GM12878 (cell line): ENCODE results near the gene GGPS1. TPM values are rescaled to one million over a fixed set of nuclear protein-coding genes. Genes with fewer than 3 reads are reported as not detected.

Experiments
- ATAC-seq: fragments of 200-7000 bp; cut with Tn5 transposase; 3 replicates; pipeline ENCODE4 v1.9.1; 2020; ENCODE audit warnings: mild to moderate bottlenecking, moderate library complexity
- BruUV-seq: library from RNA; stranded (reverse); fragments of 400-500 nt; replicated peaks from 2 replicates; lab custom pipeline; 2021; lab: Mats Ljungman, UMichigan
- CTCF ChIA-PET: fragments of 300-600 bp; sonication (Branson Sonifier 250); formaldehyde crosslinking; extraction: SDS; loops from one replicate; lab custom pipeline; 2021; ENCODE audit warnings: inconsistent platforms; lab: Yijun Ruan, JAX
- POLR2A ChIA-PET: fragments of 350-600 bp; formaldehyde crosslinking; extraction: SDS; loops from one replicate; lab custom pipeline; 2021; ENCODE audit warnings: inconsistent platforms; lab: Charles Lee
- RAD21 ChIA-PET: fragments of 300-600 bp; sonication (Branson Sonifier 250); formaldehyde crosslinking; loops from one replicate; lab custom pipeline; 2023; ENCODE audit warnings: antibody characterized with exemption; ENCODE audit not compliant: unreplicated experiment; lab: Charles Lee
- SMC1A ChIA-PET: fragments of 300-600 bp; sonication (Branson Sonifier 250); formaldehyde crosslinking; loops from one replicate; lab custom pipeline; 2023; ENCODE audit not compliant: unreplicated experiment, uncharacterized antibody; lab: Charles Lee
- DNase-seq: peaks from one replicate; pipeline ENCODE4 v3.0.0-alpha.2; 2011; ENCODE audit warnings: low read depth, low spot score
- FAIRE-seq: peaks from 3 replicates; lab custom pipeline; 2011; peaks lifted over from hg19 to GRCh38; lab: Jason Lieb, UNC
- H2AFZ ChIP-seq: 2 replicates; pipeline ENCODE4 v1.6.0; 2011; ENCODE audit warnings: low read depth, low read length, control low read depth; ENCODE audit not compliant: control insufficient read depth
- H3K27ac ChIP-seq: 2 replicates; pipeline ENCODE4 v1.5.1; 2011; ENCODE audit warnings: control low read depth; ENCODE audit not compliant: control insufficient read depth, insufficient read depth
- H3K27me3 ChIP-seq, 2 experiments: replicated peaks in 1 of 2; 2 replicates each; pipeline versions ENCODE4 v1.6.0 to v1.6.1; 2011; ENCODE audit warnings: low read length in 1 of 2; ENCODE audit not compliant: control insufficient read depth in 2 of 2, insufficient read depth in 2 of 2
- H3K36me3 ChIP-seq, 2 experiments: 2 replicates each; pipeline ENCODE4 v1.5.1; 2011; ENCODE audit warnings: low read length in 1 of 2; ENCODE audit not compliant: control insufficient read depth in 2 of 2, insufficient read depth in 2 of 2
- H3K4me1 ChIP-seq: 2 replicates; pipeline ENCODE4 v1.6.1; 2011; ENCODE audit warnings: mild to moderate bottlenecking, low read length, moderate library complexity, mixed read lengths; ENCODE audit not compliant: control insufficient read depth, insufficient read depth
- H3K4me2 ChIP-seq: 2 replicates; pipeline ENCODE4 v1.6.0; 2011; ENCODE audit warnings: control low read depth; ENCODE audit not compliant: control insufficient read depth, insufficient read depth
- H3K4me3 ChIP-seq: fragments of 200-600 bp; sonication (generic); 2 replicates; pipeline ENCODE4 v1.5.1; 2016
- H3K79me2 ChIP-seq: 2 replicates; pipeline ENCODE4 v1.6.0; 2011; ENCODE audit warnings: low read length; ENCODE audit not compliant: control insufficient read depth, insufficient read depth
- H3K9ac ChIP-seq: 2 replicates; pipeline ENCODE4 v1.8.0; 2011; ENCODE audit warnings: low read length, control low read depth, mixed read lengths; ENCODE audit not compliant: control insufficient read depth, insufficient read depth
- H3K9me3 ChIP-seq: replicated peaks from 3 replicates; pipeline ENCODE4 v1.5.1; 2011; ENCODE audit warnings: mild to moderate bottlenecking, low read length; ENCODE audit not compliant: control insufficient read depth, insufficient read depth
- H4K20me1 ChIP-seq: 2 replicates; pipeline ENCODE4 v1.6.0; 2011; ENCODE audit not compliant: control insufficient read depth, insufficient read depth
- PKNOX1 ChIP-seq: fragments of 450-650 bp; IDR thresholded peaks from 2 replicates; pipeline ENCODE4 v1.6.1; 2016; ENCODE audit warnings: mild to moderate bottlenecking
- ZNF687 ChIP-seq: fragments of 450-650 bp; IDR thresholded peaks from 2 replicates; pipeline ENCODE4 v1.6.1; 2017; ENCODE audit warnings: mild to moderate bottlenecking, moderate library complexity
- WGBS: methylation state at CpG from one replicate; pipeline ENCODE4 v1.1.6; 2016; ENCODE audit warnings: low lambda C conversion rate; ENCODE audit not compliant: insufficient replicate concordance, insufficient coverage; ENCODE audit errors: missing lambda C conversion rate; 5-methylcytosine and 5-hydroxymethylcytosine counted together
- in situ Hi-C: fragments of 300-500 bp; cut with MboI; formaldehyde crosslinking; loops from 9 replicates; pipeline ENCODE4 v1.14.3; 2018; ENCODE audit warnings: mixed read lengths
- intact Hi-C: fragments of 100-400 bp; cut with micrococcal nuclease; formaldehyde crosslinking; loops from one replicate; pipeline ENCODE4 v1.14.2; 2022; ENCODE audit not compliant: unreplicated experiment
- polyA plus RNA-seq, 11 experiments: library from polyadenylated mRNA; depleted of rRNA in 4 of 11; unstranded in 6 of 11; stranded (reverse) in 5 of 11; fragments of >200 nt; fragmentation: Nextera tagmentation in 4 of 11; fragmentation: Illumina TruSeq in 1 of 11; extraction: Ambion mirVana in 4 of 11; extraction: Trizol in 1 of 11; gene quantifications; 1 replicate in 1 of 11; 2 replicates in 10 of 11; pipeline versions ENCODE4 v1.2.1 to v1.2.3, GENCODE V29; 2011 to 2016; ENCODE audit warnings: inconsistent platforms in 2 of 11, missing spikeins in 2 of 11, low read depth in 1 of 11
- total RNA-seq, 4 experiments: library from RNA; depleted of rRNA in 3 of 4; stranded (reverse); fragments of >200 nt in 3 of 4; fragmentation: Illumina TruSeq in 1 of 4; extraction: Trizol in 1 of 4; gene quantifications; 2 replicates each; pipeline versions ENCODE4 v1.2.1 to v1.2.3, GENCODE V29; 2013 to 2021

Gene GGPS1
- total and polyA plus RNA-seq, 10 of the 15 experiments (the other 5 are each of a cell fraction or from before 2014, with no cell fraction given): 15.1 to 36.0 (median 25.3) TPM

- Histone ChIP-seq H2AFZ (peak overlapping the region; percentile 97), H3K9me3 (no peaks in the 10 kb centered on the region), H3K4me2 (peak overlapping the region; percentile 50; the same call in 1 of the 2 replicates), H3K27me3 (no peaks in the 10 kb centered on the region), H3K4me1 (no peaks in the 10 kb centered on the region), H3K36me3 (no peaks in the 10 kb centered on the region; a peak in 1 of 4 replicates), H3K79me2 (peaks cover 13% of the 10 kb centered on the region), H4K20me1 (no peaks in the 10 kb centered on the region), H3K9ac (no peak overlapping the region), H3K4me3 (peak overlapping the region; percentile 74), H3K27ac (no peak overlapping the region)
- in situ Hi-C loops (no loop called here), intact Hi-C loops (no loop called here)
- ChIA-PET RAD21 (no interaction called here), POLR2A (interaction anchor here (1.4 to 1.8 kb wide), 2 partner anchors 10 to 15 kb away, joined by 3 to 5 read pairs; no protein-coding TSS in a partner anchor), SMC1A (interaction anchor here (1.8 kb wide), 1 partner anchor 49 kb away, joined by 7 read pairs; no protein-coding TSS in a partner anchor), CTCF (no interaction called here)
- no TSS peak for BruUV-seq
- peak; percentile 16 for ATAC-seq
- peak; percentile 35; the same call in 1 of the 2 replicates for TF ChIP-seq PKNOX1
- TF ChIP-seq ZNF687: no peak
- DNase-seq: no peak
- 20% methylated on average over 5 of the region's 5 CpGs for WGBS
- peak; percentile 7 for FAIRE-seq
Observed at GRCh38 chr1:235366286-235366685, 37.9 kb downstream of the GGPS1 start.
